SK-N-MC (cell line): ENCODE results near the gene COL15A1.
A peak's percentile ranks its signal among the peaks of the same experiment; 100 is the strongest.

ENCODE experiments used
- DNase-seq: peaks from one replicate; pipeline ENCODE4 v3.0.0-alpha.2; 2011; ENCODE audit warnings: low read depth, low spot score
- H3K27ac ChIP-seq: fragments of 200-600 bp; sonication (generic); 2 replicates; pipeline ENCODE4 v1.5.1; 2016; ENCODE audit warnings: mixed run types
- H3K36me3 ChIP-seq: fragments of 200-600 bp; sonication (generic); 2 replicates; pipeline ENCODE4 v1.6.1; 2017; ENCODE audit warnings: antibody characterized with exemption, low read length, mixed read lengths; ENCODE audit not compliant: insufficient read depth
- H3K4me3 ChIP-seq: fragments of 200-600 bp; sonication (generic); 2 replicates; pipeline ENCODE4 v1.5.1; 2016
- H3K9ac ChIP-seq: fragments of 200-600 bp; sonication (generic); 2 replicates; pipeline ENCODE4 v1.8.0; 2017; ENCODE audit warnings: mixed run types, mixed read lengths; ENCODE audit not compliant: insufficient read length
- H3K9me3 ChIP-seq: fragments of 200-600 bp; sonication (generic); 2 replicates; pipeline ENCODE4 v1.6.1; 2017; ENCODE audit warnings: low read depth, mild to moderate bottlenecking, antibody characterized with exemption, low read length, moderate library complexity, mixed read lengths
- EZH2 ChIP-seq: fragments of 200-600 bp; sonication (generic); IDR thresholded peaks from one replicate; pipeline ENCODE4 v1.6.1; 2017; ENCODE audit warnings: antibody characterized with exemption
- FOXP2 ChIP-seq: optimal IDR thresholded peaks from 2 replicates; pipeline ENCODE3; 2011; ENCODE audit warnings: mild to moderate bottlenecking, moderate library complexity; ENCODE audit not compliant: insufficient read depth; ENCODE audit errors: extremely low read length, control extremely low read depth
- POLR2AphosphoS5 ChIP-seq: IDR thresholded peaks from 2 replicates; pipeline ENCODE4 v1.6.1; 2012; ENCODE audit warnings: mild to moderate bottlenecking, low read depth, low read length, borderline replicate concordance

COL15A1 gene

GRCh38 chr9:99101812-99102211 lies 158.1 kb downstream of the COL15A1 start:
- Histone ChIP-seq H3K9me3 (no peaks in the 10 kb centered on the region), H3K36me3 (no peaks in the 10 kb centered on the region), H3K4me3 (no peak overlapping the region), H3K27ac (no peak overlapping the region), H3K9ac (no peak overlapping the region)
- TF ChIP-seq EZH2 (no peak), FOXP2 (no peak), POLR2AphosphoS5 (no peak)
- no peak for DNase-seq

GRCh38 chr9:99103054-99103895 lies 159.6 kb downstream of the COL15A1 start:
- DNase-seq, result no peak
- no peak overlapping the region for H3K27ac ChIP-seq
- H3K4me3 ChIP-seq, result peak overlapping the region; percentile 87
- no peak overlapping the region for H3K9ac ChIP-seq
- no peaks in the 10 kb centered on the region for H3K36me3 ChIP-seq
- H3K9me3 ChIP-seq, result no peaks in the 10 kb centered on the region
- TF ChIP-seq EZH2 (no peak), FOXP2 (no peak), POLR2AphosphoS5 (no peak)

GRCh38 chr9:99103901-99104458 lies 160.3 kb downstream of the COL15A1 start:
- Histone ChIP-seq H3K4me3 (peak overlapping the region; percentile 87), H3K36me3 (no peaks in the 10 kb centered on the region), H3K9ac (no peak overlapping the region), H3K27ac (no peak overlapping the region), H3K9me3 (no peaks in the 10 kb centered on the region)
- TF ChIP-seq FOXP2 (no peak), POLR2AphosphoS5 (no peak), EZH2 (no peak)
- DNase-seq, result no peak

- H3K9ac ChIP-seq, result peak within 1 kb of the TSS; percentile 61
- peak within 1 kb of the TSS; percentile 87 for H3K4me3 ChIP-seq
- no peak for TF ChIP-seq EZH2
- no peak for TF ChIP-seq POLR2AphosphoS5
- no peak for DNase-seq
- H3K9me3 ChIP-seq, result no peaks in the 10 kb centered on the region
- H3K27ac ChIP-seq, result no peak within 1 kb of the TSS
- no peaks in the 10 kb centered on the region for H3K36me3 ChIP-seq
These were observed 160.9 kb downstream of the COL15A1 start, which contains the start of gene TGFBR1 for GRCh38 chr9:99104459-99105151. Gene TGFBR1 (plus strand): TSS chr9:99105113. CDS start chr9:99105206, 93 bp downstream.

GRCh38 chr9:99105152-99106043 lies 161.7 kb downstream of the COL15A1 start:
- TF ChIP-seq EZH2 (no peak), FOXP2 (no peak), POLR2AphosphoS5 (no peak)
- Histone ChIP-seq H3K27ac (no peak overlapping the region), H3K4me3 (peak overlapping the region; percentile 87), H3K9ac (peak overlapping the region; percentile 61), H3K9me3 (no peaks in the 10 kb centered on the region), H3K36me3 (no peaks in the 10 kb centered on the region)
- DNase-seq, result no peak

- H3K9ac ChIP-seq, result peak overlapping the region; percentile 61
- peak overlapping the region; percentile 81 for H3K4me3 ChIP-seq
- TF ChIP-seq EZH2, result no peak
- no peak for TF ChIP-seq FOXP2
- TF ChIP-seq POLR2AphosphoS5, result no peak
- H3K9me3 ChIP-seq, result no peaks in the 10 kb centered on the region
- DNase-seq, result no peak
- no peak overlapping the region for H3K27ac ChIP-seq
- H3K36me3 ChIP-seq, result no peaks in the 10 kb centered on the region
These were observed 162.3 kb downstream of the COL15A1 start for GRCh38 chr9:99106044-99106375.

- TF ChIP-seq FOXP2 (no peak), EZH2 (no peak), POLR2AphosphoS5 (no peak)
- H3K9ac ChIP-seq, result no peak overlapping the region
- no peaks in the 10 kb centered on the region for H3K9me3 ChIP-seq
- H3K4me3 ChIP-seq, result no peak overlapping the region
- H3K27ac ChIP-seq, result no peak overlapping the region
- H3K36me3 ChIP-seq, result no peaks in the 10 kb centered on the region
- DNase-seq, result no peak
These were observed 163.7 kb downstream of the COL15A1 start for GRCh38 chr9:99107421-99107820.
